ENCODE results near the gene NXPH1. TPM values are rescaled to one million over a fixed set of nuclear protein-coding genes. Genes with fewer than 3 reads are reported as not detected.

Gene NXPH1
- polyA plus RNA-seq, 3 donors = 0.11 to 0.15 TPM; not detected in 1

GRCh38 chr7:8783229-8783628 lies 349.8 kb downstream of the NXPH1 start:
- no peak for DNase-seq (ENCODE audit: low read depth in 3 of 3, low spot score in 2 of 3)

GRCh38 chr7:8785081-8785480 lies 351.7 kb downstream of the NXPH1 start:
- no peak for DNase-seq (ENCODE audit: low read depth in 3 of 3, low spot score in 2 of 3)

GRCh38 chr7:8800986-8801385 lies 367.6 kb downstream of the NXPH1 start:
- no peak for DNase-seq (ENCODE audit: low read depth in 3 of 3, low spot score in 2 of 3)

Other genes starting within 250 kb of the NXPH1 start
- 10 to 100 TPM; 19.7 to 24.1 (median 22.7) TPM for gene ICA1, start 171.4 kb upstream of the NXPH1 start, polyA plus RNA-seq (ENCODE audit: insufficient read length in 3 of 3)